Bronchial epithelial cell (primary cell): ENCODE data around the gene BLTP3A. TPM values are rescaled to one million over a fixed set of nuclear protein-coding genes. Genes with fewer than 3 reads are reported as not detected.

Experiments used
- DNase-seq: peaks from one replicate; pipeline ENCODE4 v3.0.0-alpha.2; 2010; ENCODE audit warnings: low read depth
- FAIRE-seq: peaks from 2 replicates; lab custom pipeline; 2011; peaks lifted over from hg19 to GRCh38; lab: Jason Lieb, UNC
- H3K27me3 ChIP-seq: 2 replicates; pipeline ENCODE4 v1.5.1; 2011; ENCODE audit warnings: low read length; ENCODE audit not compliant: control insufficient read depth, insufficient read depth
- H3K36me3 ChIP-seq: 2 replicates; pipeline ENCODE4 v1.5.1; 2011; ENCODE audit warnings: low read length; ENCODE audit not compliant: control insufficient read depth, insufficient read depth
- H3K4me3 ChIP-seq: 2 replicates; pipeline ENCODE4 v1.5.1; 2011; ENCODE audit warnings: mild to moderate bottlenecking, low read depth, low read length, control low read depth
- total RNA-seq: library from RNA; depleted of rRNA; stranded (reverse); fragments of >200 nt; gene quantifications from 2 replicates; pipeline ENCODE4 v1.2.1, GENCODE V29; 2014
- TF ChIP-seq, protein P1 (sequence below): IDR thresholded peaks from 2 replicates; pipeline ENCODE4 v1.5.1; 2011; ENCODE audit warnings: mild to moderate bottlenecking, moderate library complexity, low read length, control low read depth, inconsistent platforms; ENCODE audit not compliant: insufficient read depth, severe bottlenecking

The BLTP3A gene
- total RNA-seq, 1 donor from 2014 or later = 8.2 TPM

DNA sequence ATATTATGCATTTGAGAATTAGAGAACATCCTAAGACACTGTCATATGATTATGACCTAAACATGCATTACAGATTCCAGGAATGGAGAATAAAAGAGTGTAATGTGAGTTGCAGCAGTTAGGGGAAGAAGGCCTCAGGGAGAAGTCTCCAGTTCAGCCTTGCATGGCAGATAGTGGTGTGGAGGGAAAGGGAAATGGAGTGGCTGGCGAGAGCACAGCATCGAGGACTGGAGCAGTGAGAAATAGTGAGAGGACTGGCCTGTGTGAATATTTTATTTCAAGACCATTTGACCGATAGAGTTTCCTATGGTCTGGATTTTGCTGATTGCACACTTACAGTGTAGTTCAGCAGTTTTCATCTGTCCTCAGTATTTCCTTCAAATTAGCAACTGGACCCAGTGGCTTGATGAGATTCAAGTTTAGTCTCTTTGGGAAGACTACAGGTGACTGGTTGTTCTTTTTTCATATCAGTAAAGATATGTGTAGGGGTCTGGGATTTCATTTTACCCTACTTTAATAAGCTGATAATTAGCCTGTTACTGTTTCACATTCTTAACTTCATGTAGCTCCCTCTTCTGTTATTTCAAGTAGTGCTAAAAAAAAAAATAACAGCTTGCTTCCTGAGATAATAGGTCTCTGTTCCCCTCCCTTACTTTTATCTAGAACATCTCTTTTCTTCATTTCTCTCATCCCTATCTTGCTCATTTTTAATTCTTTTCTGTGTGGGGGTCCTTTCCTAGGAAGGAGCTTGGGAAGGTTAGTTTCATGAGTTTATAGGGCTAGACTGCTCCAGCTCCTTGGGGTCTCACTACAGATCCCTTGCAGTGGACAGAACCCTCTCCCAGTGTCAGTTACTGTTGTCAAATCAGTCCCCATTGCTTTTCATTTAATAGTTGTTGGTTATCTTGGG is 27.9 kb downstream of the BLTP3A start:
- H3K36me3 ChIP-seq = peaks cover 4% of the 10 kb centered on the region
- DNase-seq = no peak
- H3K27me3 ChIP-seq = no peaks in the 10 kb centered on the region
- TF ChIP-seq, protein P1, sequence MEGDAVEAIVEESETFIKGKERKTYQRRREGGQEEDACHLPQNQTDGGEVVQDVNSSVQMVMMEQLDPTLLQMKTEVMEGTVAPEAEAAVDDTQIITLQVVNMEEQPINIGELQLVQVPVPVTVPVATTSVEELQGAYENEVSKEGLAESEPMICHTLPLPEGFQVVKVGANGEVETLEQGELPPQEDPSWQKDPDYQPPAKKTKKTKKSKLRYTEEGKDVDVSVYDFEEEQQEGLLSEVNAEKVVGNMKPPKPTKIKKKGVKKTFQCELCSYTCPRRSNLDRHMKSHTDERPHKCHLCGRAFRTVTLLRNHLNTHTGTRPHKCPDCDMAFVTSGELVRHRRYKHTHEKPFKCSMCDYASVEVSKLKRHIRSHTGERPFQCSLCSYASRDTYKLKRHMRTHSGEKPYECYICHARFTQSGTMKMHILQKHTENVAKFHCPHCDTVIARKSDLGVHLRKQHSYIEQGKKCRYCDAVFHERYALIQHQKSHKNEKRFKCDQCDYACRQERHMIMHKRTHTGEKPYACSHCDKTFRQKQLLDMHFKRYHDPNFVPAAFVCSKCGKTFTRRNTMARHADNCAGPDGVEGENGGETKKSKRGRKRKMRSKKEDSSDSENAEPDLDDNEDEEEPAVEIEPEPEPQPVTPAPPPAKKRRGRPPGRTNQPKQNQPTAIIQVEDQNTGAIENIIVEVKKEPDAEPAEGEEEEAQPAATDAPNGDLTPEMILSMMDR = no peak
- H3K4me3 ChIP-seq = no peak overlapping the region
- no peak for FAIRE-seq

DNA sequence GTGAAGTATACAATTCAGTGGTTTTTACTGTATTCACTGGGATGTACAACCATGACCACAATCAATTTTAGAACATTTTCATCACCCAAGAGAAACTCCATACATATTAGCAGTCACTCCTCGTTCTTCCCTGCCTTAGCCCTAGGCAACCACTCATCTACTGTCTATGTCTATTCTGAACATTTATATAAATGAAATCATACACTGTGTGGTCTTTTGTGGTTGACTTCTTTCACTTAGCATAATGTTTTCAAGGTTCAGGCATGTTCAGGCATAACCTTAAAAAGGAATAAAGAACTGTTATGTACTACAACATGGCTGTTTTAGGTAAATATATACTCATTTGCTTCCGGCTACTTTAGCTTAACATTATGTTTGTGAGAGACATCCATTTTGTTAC is 37.3 kb downstream of the BLTP3A start:
- TF ChIP-seq, protein P1 = no peak
- DNase-seq (peak; percentile 95), FAIRE-seq (no peak)
- no peak overlapping the region for H3K4me3 ChIP-seq
- H3K27me3 ChIP-seq = no peaks in the 10 kb centered on the region
- H3K36me3 ChIP-seq = no peaks in the 10 kb centered on the region

DNA sequence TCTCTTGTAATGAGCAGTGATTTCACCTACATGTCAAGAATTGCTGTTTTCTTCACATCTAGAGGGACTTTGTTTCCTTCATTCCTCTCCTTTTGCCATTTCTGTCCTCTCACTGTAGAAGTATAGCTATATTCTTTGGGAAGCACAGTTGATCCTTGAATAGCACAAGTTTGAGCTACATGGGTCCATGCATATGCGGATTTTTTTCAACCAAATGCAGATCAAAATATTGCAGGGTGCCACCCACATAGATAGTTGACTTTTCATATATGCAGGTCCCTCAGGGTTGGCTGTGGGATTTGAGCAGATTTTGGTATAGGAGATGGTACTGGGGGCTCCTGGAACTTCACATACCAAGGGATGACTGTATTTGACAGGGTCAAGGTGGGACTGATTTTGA is 41.1 kb downstream of the BLTP3A start:
- FAIRE-seq = no peak

DNA sequence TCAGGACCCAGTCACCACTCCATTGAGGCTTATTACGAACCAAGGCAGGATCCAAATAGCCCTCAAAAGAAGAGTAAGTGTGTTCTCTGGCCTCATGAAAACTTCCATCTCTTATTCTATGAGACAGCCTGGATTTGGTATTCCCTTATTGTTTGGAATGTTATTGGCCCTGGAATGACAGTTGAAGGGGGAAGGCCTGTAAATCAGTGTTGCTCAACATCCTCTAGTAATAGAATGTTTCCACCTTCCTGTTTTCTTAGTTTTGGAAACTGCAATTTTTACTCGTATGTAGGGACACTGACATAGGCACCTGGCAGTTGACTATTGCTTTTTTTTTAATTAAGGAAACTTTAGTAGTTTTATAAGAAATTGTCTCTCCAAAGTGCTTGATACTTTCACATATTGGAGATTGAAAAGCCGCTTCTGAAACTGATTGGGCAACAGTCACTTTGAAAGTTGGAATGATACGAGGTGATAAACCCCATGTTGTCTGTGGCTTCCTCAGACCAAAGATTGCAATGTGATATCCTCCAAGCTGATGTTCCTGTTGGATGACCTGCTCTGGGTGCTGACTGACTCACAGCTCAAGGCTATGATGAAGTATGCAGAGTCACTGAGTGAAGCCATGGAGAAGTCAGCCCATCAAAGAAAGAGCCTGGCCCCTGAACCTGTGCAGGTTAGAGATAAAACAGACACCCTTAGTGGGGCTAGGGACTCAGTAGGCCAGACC is 43.1 kb downstream of the BLTP3A start:
- peak; percentile 50 for FAIRE-seq
- Histone ChIP-seq H3K4me3 (no peak overlapping the region), H3K27me3 (no peaks in the 10 kb centered on the region), H3K36me3 (peaks cover 5% of the 10 kb centered on the region)
- peak; percentile 85 for DNase-seq
- TF ChIP-seq, protein P1 = no peak

More for the DNA sequence above, 41.1 kb downstream of the BLTP3A start:
- Histone ChIP-seq H3K4me3 (no peak overlapping the region), H3K36me3 (peaks cover 5% of the 10 kb centered on the region), H3K27me3 (no peaks in the 10 kb centered on the region)
- TF ChIP-seq, protein P1 = no peak
- DNase-seq = no peak

DNA sequence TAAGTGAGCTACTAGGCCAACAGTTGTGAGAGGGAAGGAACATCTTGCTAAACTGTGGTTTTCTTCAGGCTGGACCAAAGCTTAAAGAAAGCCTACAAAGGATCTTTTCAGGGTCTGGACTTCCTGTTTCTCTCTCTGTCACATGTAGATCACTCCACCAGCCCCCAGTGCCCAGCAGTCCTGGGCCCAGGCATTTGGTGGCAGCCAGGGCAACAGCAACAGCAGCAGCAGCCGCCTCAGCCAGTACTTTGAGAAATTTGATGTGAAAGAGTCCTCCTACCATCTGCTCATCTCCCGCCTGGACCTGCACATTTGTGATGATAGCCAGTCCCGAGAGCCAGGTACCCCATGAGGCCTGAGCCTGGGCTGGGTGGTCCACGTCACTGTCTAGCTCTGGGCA is 44.1 kb downstream of the BLTP3A start:
- FAIRE-seq (no peak), DNase-seq (no peak)
- no peaks in the 10 kb centered on the region for H3K27me3 ChIP-seq
- H3K4me3 ChIP-seq = no peak overlapping the region
- peaks cover 5% of the 10 kb centered on the region for H3K36me3 ChIP-seq
- TF ChIP-seq, protein P1 = no peak
